ENCODE results near the gene ADAMTSL3.

Gene ADAMTSL3

DNA sequence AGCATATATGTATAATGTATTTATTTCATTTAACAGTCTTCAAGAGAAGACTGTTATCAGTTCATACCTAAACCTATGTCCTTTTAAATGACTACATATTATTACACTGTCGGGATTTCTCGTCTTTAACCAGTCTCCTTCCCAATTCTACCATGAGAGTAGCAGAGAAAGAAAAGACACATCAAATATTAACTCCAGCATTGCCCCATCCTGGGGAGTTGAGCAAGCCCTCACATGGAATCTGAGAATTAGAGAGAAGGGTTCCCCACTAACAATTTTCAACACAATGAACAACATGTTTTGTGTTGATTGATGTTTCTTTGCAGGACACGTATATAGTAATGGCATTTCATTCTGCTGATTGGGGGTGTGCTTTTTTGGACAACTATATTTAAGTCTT is 257.4 kb downstream of the ADAMTSL3 start:
- DNase-seq (ENCODE audit: insufficient read length, low spot score) = no peak
- FAIRE-seq = no peak

DNA sequence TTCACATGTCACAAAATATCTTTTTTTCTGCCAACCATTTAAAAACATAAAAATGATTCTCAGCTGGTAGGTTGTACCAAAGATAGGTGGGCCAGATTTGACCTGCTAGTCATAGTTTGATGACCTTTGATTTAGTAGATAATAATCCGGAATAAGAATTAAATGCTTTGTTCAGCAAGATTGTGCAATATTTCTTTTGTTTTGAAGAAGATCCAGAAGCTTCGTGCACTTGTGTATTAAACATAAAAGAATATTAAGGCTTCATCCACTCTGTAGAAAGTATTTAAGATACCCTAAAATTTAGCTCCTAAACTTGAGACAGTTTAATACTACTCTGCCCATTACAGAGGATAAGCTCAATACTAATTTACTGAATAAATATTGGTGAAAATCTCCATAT is 258.4 kb downstream of the ADAMTSL3 start:
- FAIRE-seq (no peak), DNase-seq (ENCODE audit: insufficient read length, low spot score) (no peak)

GRCh38 chr15:83913034-83913632 is 259.2 kb downstream of the ADAMTSL3 start:
- DNase-seq (ENCODE audit: insufficient read length, low spot score) (no peak), FAIRE-seq (no peak)

DNA sequence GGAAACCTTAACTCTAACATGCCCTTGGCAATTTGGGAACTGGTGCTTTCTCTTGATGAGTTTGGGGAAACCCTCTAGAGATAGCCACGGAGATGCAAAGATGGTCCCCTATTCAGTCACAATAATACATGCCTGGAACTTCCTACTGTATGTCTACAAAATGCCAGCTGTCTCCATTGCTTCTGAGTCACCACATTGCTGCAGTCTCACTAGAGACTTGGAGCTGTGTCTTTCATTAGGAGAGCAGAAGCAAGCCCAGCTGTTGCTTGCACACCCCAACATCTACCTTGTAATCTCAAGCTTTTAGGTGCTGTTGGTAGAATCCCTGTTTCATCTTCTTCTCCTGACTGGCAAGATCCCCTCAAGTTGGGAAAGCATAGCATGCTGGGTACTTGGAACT is 261.0 kb downstream of the ADAMTSL3 start:
- no peak for FAIRE-seq

DNA sequence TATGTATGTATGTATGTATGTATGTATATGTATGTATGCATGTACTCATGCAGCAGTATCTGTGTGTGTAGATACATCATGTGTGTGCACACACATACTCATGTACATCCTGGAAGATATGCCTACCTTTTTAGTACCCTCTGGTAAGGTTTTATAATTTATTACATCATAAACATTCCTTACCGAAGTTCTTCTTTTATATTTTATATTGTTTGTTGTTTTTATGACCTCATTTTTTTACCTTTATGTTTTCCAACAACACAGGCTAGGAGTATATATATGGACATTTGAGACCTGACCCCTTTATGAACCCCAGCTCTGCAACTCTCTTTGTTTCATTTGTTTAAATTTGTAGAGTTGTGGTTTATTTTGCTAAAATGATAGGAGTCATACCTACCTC is 263.5 kb downstream of the ADAMTSL3 start:
- FAIRE-seq (no peak), DNase-seq (ENCODE audit: insufficient read length, low spot score) (no peak)

More for the DNA sequence above, 261.0 kb downstream of the ADAMTSL3 start:
- DNase-seq (ENCODE audit: insufficient read length, low spot score) = no peak

GRCh38 chr15:83918011-83918410 is 264.1 kb downstream of the ADAMTSL3 start:
- no peak for DNase-seq (ENCODE audit: insufficient read length, low spot score)
- FAIRE-seq = no peak

GRCh38 chr15:83919319-83919830 is 265.5 kb downstream of the ADAMTSL3 start:
- DNase-seq (ENCODE audit: insufficient read length, low spot score) (peak; percentile 17), FAIRE-seq (peak; percentile 89)

DNA sequence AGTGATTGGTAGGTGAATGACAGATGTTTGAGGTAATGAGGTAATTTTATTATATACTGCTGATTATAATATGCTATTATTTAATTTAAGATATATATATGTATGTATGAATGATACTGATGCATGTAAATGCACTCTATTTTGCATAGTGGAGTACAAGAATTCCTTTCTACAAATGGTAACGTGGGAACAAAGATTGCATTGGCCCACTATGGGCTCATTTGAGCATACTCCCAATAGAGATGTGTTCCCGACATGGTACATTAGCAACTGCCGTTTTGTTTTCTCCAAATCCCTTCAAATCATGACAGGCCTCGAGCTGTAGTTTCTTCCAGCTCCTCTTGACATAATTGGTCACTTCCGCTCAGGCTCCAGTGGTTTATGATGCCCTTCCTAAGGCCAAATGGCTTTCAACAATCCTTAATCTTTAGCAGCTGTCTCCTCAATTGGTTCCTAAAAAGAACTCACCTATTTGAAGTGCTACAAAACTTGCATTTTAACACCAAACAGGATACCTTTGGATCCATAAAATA is 266.1 kb downstream of the ADAMTSL3 start:
- DNase-seq (ENCODE audit: insufficient read length, low spot score) (no peak), FAIRE-seq (no peak)

GRCh38 chr15:83922649-83923294 is 268.8 kb downstream of the ADAMTSL3 start:
- FAIRE-seq (no peak), DNase-seq (ENCODE audit: insufficient read length, low spot score) (no peak)

GRCh38 chr15:83926116-83926515 is 272.2 kb downstream of the ADAMTSL3 start:
- FAIRE-seq (peak; percentile 47), DNase-seq (ENCODE audit: insufficient read length, low spot score) (no peak)

DNA sequence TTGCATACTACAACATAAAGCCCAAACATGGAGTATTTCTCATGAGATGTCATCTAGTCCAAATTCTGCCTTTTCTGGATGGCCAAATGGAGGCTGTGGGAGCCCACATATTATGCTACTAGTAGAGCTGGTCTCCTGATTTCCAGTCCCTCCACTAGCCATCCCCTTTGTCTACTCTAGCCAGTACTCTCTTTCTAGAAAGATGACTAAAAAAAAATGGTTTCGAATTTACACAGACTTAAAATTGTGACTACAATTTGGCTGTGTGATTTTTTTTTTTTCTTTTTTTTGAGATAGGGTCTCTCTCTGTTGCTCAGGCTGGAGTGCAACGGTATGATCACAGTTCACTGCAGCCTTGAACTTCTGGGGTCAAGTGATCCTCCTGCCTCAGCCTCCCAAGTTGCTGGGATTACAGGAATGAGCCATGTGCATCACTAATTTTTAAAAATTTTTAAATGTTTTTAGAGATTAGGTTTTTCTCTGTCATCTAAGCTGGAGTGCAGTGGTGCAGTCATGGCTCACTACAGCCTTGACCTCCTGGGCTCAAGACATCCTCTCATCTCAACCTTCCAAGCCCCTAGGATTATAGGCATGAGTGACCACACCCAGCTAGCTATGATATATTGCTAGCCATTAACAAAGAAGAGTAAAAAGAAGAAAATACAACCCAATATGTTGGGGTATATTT is 273.9 kb downstream of the ADAMTSL3 start:
- peak; percentile 71 for FAIRE-seq
- DNase-seq (ENCODE audit: insufficient read length, low spot score) = no peak

DNA sequence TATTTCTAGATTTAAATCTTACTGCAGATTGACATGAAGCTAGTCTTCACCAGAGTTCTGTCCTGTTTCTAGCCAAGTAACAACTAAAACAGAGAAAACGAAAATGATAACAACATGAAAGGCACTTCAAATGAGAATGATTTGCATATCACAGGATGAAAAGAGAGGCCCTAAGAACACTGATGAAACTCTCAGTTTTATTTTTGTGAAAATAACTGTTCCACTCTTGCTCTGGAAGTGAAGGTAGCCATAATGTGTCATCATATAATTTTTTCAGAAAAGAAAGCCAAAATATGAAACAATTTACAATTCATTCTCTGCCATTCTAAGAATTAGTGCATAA is 274.4 kb downstream of the ADAMTSL3 start:
- FAIRE-seq (peak; percentile 99), DNase-seq (ENCODE audit: insufficient read length, low spot score) (peak; percentile 18)

DNA sequence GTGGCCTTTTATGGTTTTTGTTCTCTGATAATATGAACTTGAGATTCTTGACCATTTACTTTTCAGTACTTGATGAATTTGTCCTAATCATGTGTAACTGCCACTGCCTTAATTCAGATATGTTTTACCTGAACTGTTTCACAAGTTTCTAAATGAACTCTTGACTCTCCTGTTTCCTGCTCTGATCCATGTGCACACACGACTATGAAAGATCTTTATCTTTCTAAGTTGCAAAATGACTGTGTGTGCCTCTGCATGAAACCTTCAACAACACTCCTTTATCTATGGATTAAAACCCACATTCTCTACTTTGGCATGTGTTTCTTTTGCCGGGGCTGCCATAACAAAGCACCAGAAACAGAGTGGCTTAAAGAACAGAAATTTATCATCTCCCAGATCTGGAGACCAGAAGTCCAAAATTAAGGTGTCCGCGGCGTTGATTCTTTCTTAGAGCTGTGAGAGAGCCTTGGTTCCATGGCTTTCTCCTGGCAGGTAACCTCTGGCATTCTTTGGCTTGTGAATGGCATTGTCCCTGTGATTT is 275.0 kb downstream of the ADAMTSL3 start:
- DNase-seq (ENCODE audit: insufficient read length, low spot score) = no peak
- no peak for FAIRE-seq

GRCh38 chr15:83929619-83930018 is 275.7 kb downstream of the ADAMTSL3 start:
- DNase-seq (ENCODE audit: insufficient read length, low spot score) (no peak), FAIRE-seq (peak; percentile 86)

- no peak for FAIRE-seq
- no peak for DNase-seq (ENCODE audit: insufficient read length, low spot score)
Measured at GRCh38 chr15:83930392-83931212, 276.7 kb downstream of the ADAMTSL3 start.

- no peak for FAIRE-seq
- DNase-seq (ENCODE audit: insufficient read length, low spot score) = no peak
Measured at GRCh38 chr15:83935774-83936173, 281.9 kb downstream of the ADAMTSL3 start.

DNA sequence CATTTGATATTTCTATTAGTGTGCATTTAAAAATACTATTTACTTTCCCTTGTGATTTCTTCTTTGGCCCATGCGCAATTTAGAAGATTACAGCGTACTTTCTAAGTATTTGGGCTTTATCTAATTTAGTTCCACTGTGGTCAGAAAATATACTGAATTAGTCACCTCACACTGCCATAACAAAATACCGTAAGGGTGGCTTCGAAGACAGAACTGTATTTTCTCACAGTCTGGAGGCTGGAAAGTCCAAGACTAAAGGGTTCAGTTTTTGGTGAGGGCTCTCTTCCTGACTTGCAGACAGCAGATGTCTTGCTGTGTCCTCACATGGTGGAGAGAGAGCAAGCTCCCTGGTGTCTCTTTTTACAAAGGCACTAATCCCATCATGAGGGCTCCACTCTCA is 286.2 kb downstream of the ADAMTSL3 start:
- FAIRE-seq (no peak), DNase-seq (ENCODE audit: insufficient read length, low spot score) (no peak)

DNA sequence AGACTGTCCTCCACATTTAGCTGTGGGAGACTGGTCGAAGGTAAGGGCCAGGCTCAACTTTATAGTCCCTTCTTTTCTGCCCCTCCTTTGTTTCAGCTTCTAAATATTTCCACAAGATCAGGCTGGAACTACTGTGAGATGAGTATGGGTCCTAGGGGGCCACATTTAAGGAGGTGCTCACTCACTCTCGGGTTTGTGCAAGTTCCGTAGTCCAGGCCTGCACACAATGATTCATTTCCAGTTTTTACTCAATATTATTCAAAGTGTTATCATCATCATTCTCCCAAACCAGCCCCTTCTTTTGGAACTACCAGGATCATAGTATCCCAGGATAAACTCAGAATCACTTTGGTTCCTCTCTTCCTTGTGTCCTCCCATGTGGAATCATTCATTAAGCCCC is 289.1 kb downstream of the ADAMTSL3 start:
- FAIRE-seq (no peak), DNase-seq (ENCODE audit: insufficient read length, low spot score) (no peak)

- no peak for DNase-seq (ENCODE audit: insufficient read length, low spot score)
- no peak for FAIRE-seq
Measured at GRCh38 chr15:83943849-83944404, 290.0 kb downstream of the ADAMTSL3 start.

DNA sequence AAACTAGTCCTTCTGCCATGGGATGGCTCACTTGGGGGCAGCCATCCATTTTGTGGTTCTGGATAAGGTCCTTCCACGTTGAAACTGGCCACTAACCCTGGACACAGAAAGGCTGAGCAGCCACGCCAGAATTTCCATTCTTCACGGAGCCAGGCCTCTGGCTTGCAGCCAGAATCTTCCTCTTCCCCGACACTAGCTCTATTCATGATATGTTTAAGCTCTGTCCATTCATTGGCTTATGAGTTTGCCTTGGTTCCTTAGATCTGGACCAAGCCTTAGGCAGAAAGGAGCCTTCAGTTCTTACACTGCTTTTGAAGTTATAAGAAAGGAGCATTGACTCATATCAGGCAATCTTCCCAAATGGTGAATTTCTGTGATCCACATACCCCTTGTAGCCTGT is 293.2 kb downstream of the ADAMTSL3 start:
- DNase-seq (ENCODE audit: insufficient read length, low spot score) (no peak), FAIRE-seq (no peak)
